OCI-LY7 (cell line): Measurements from ENCODE around the gene CEACAM3. TPM values are rescaled to one million over a fixed set of nuclear protein-coding genes. Genes with fewer than 3 reads are reported as not detected.
"Not testable (repeated sequence)": the region's sequence is repeated elsewhere in the genome, so short reads cannot be mapped to it uniquely, and the experiment has no call there.

Experiments used
- BruUV-seq: library from RNA; stranded (reverse); fragments of 400-500 nt; replicated peaks from 2 replicates; lab custom pipeline; 2021; lab: Mats Ljungman, UMichigan
- CTCF ChIA-PET: fragments of 300-600 bp; sonication (Branson Sonifier 250); formaldehyde crosslinking; loops from one replicate; lab custom pipeline; 2022; ENCODE audit warnings: antibody characterized with exemption; ENCODE audit not compliant: unreplicated experiment; lab: Charles Lee
- POLR2A ChIA-PET: fragments of 300-600 bp; sonication (Branson Sonifier 250); formaldehyde crosslinking; loops from one replicate; lab custom pipeline; 2022; ENCODE audit warnings: antibody characterized with exemption; lab: Charles Lee
- DNase-seq: peaks from one replicate; pipeline ENCODE4 v3.0.0-alpha.2; 2015; ENCODE audit warnings: low spot score
- H2AFZ ChIP-seq: fragments of 200-600 bp; sonication (generic), shearing (Covaris generic); 2 replicates; pipeline ENCODE4 v1.6.1; 2014; ENCODE audit warnings: mild to moderate bottlenecking, antibody characterized with exemption, low read length, moderate library complexity
- H3K27ac ChIP-seq: fragments of 200-600 bp; sonication (generic); 2 replicates; pipeline ENCODE4 v1.5.1; 2014; ENCODE audit warnings: mixed run types, low read depth, mild to moderate bottlenecking, moderate library complexity, low read length, inconsistent platforms; ENCODE audit not compliant: poor library complexity, severe bottlenecking
- H3K36me3 ChIP-seq: fragments of 200-600 bp; sonication (generic); 2 replicates; pipeline ENCODE4 v1.6.1; 2014; ENCODE audit warnings: mild to moderate bottlenecking, antibody characterized with exemption, low read length, moderate library complexity, mixed read lengths; ENCODE audit not compliant: insufficient read depth
- H3K4me1 ChIP-seq: fragments of 200-600 bp; sonication (generic); 2 replicates; pipeline ENCODE4 v1.5.1; 2014; ENCODE audit warnings: mild to moderate bottlenecking, low read length; ENCODE audit not compliant: insufficient read depth, poor library complexity, severe bottlenecking
- H3K4me2 ChIP-seq: fragments of 200-600 bp; sonication (generic); 2 replicates; pipeline ENCODE4 v1.6.1; 2014; ENCODE audit warnings: mild to moderate bottlenecking, low read length
- H3K4me3 ChIP-seq: fragments of 200-600 bp; sonication (generic); 2 replicates; pipeline ENCODE4 v1.5.1; 2014; ENCODE audit warnings: mild to moderate bottlenecking, low read depth, low read length; ENCODE audit not compliant: poor library complexity, severe bottlenecking
- H3K79me2 ChIP-seq: fragments of 200-600 bp; sonication (generic); 2 replicates; pipeline ENCODE4 v1.6.1; 2016; ENCODE audit warnings: low read depth, mild to moderate bottlenecking, low read length, moderate library complexity, mixed read lengths; ENCODE audit not compliant: insufficient read depth
- H3K9me2 ChIP-seq: fragments of 200-600 bp; sonication (generic); 2 replicates; pipeline ENCODE4 v1.6.1; 2016; ENCODE audit warnings: mild to moderate bottlenecking, low read length, mixed read lengths; ENCODE audit not compliant: insufficient read depth
- H3K9me3 ChIP-seq: fragments of 200-600 bp; sonication (generic); 2 replicates; pipeline ENCODE4 v1.6.1; 2014; ENCODE audit warnings: mild to moderate bottlenecking, mixed run types, low read length, mixed read lengths
- H4K20me1 ChIP-seq: fragments of 200-600 bp; sonication (generic); 2 replicates; pipeline ENCODE4 v1.6.1; 2014; ENCODE audit warnings: mild to moderate bottlenecking, antibody characterized with exemption, low read length, moderate library complexity, mixed read lengths; ENCODE audit not compliant: insufficient read depth
- CTCF ChIP-seq: fragments of 200-600 bp; sonication (generic); conservative IDR thresholded peaks from 2 replicates; pipeline ENCODE4 v1.5.1; 2014; ENCODE audit warnings: mild to moderate bottlenecking, antibody characterized with exemption, low read length, moderate library complexity, mixed read lengths
- EZH2phosphoT487 ChIP-seq: fragments of 200-600 bp; sonication (generic); IDR thresholded peaks from 2 replicates; pipeline ENCODE4 v1.6.1; 2018; ENCODE audit warnings: low read depth, borderline replicate concordance, mild to moderate bottlenecking, mixed run types, antibody characterized with exemption, low read length, moderate library complexity, mixed read lengths
- intact Hi-C: fragments of 100-400 bp; cut with micrococcal nuclease; formaldehyde crosslinking; loops from one replicate; pipeline ENCODE4 v1.10.0; 2022; ENCODE audit not compliant: unreplicated experiment
- total RNA-seq, 2 experiments: library from RNA; depleted of rRNA in 1 of 2; stranded (reverse); fragments of >200 nt in 1 of 2; shearing (Covaris generic) in 1 of 2; gene quantifications; 2 replicates each; pipeline ENCODE4 v1.2.3, GENCODE V29; 2014 to 2022

CEACAM3 gene
- total RNA-seq, 2 experiments from 2014 or later, result not detected

DNA sequence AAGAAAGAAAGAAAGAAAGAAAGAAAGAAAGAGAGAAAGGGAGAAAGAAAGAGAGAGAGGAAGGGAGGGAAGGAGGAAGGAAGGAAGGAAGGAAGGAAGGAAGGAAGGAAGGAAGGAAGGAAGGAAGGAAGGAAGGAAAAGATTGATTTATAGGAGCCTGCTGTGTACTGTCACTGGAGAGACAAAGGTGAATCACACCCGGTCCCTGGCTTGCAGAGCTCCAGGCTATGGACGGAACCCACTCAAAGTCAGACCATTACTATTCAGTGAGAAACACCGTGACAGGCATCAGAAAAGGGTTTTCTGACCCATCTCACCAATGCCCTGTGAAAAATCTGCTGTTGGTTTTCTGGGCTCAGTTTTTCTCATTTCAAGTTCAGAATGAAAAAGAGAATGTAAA, 48.4 kb upstream of the CEACAM3 start:
- no TSS peak for BruUV-seq
- ChIA-PET CTCF (no interaction called here), POLR2A (no interaction called here)
- Histone ChIP-seq H2AFZ (no peak overlapping the region), H3K4me1 (peaks cover 13% of the 10 kb centered on the region), H4K20me1 (no peaks in the 10 kb centered on the region), H3K27ac (no peak overlapping the region), H3K36me3 (no peaks in the 10 kb centered on the region), H3K9me2 (no peaks in the 10 kb centered on the region), H3K4me2 (no peak overlapping the region), H3K9me3 (no peaks in the 10 kb centered on the region), H3K4me3 (no peak overlapping the region), H3K79me2 (no peaks in the 10 kb centered on the region)
- no peak for TF ChIP-seq CTCF
- intact Hi-C loops, result loop anchor here (5.0 kb wide), 1 partner anchor 106 kb away; no protein-coding TSS in a partner anchor
- no peak for DNase-seq

DNA sequence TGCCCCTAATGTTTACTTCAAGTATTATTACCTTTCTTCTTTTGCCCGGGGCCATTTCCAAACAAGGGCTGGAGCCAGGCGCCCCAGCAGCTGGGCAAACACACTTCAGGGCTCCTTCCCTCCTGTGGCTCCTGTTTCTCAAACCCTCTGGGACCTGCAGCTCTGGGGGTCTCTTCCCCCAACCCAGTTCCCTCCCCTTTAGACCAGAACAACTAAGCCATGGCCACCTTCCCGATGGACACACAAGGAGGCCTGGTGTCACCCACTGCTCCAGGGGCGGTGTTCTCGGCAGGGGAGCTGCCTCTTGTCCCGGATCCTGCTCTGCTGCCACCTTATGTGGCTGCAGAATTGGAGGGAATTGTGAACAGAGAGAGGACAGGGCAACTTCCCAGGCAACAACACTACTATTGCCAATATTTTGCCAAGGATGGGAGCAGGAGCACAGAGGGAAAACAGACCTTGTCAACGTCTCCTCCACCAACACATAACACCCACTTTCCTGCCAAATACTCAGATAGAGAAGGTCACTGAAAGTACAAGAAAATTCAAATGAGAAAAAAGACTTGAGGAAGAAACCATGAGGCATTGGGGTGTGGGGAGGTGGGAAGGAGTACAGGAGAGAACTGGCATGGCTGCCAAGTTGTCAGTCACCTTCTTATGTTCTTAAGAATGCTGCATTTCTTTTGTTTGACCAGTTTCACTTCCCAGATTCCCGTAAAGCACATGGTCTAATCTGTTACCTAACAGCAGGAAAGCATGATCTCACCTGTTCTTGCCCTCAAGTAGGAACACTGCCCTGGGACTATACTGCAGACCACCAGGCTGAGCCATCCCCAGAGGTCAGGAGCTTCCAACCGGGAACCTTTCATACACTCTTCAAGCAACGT, 45.9 kb upstream of the CEACAM3 start:
- H3K36me3 ChIP-seq, DNase-seq, BruUV-seq, H3K79me2 ChIP-seq, CTCF ChIA-PET, H3K27ac ChIP-seq, H4K20me1 ChIP-seq, H3K4me1 ChIP-seq, H3K9me2 ChIP-seq, intact Hi-C loops, H2AFZ ChIP-seq, H3K9me3 ChIP-seq, H3K4me3 ChIP-seq, H3K4me2 ChIP-seq: not testable (repeated sequence)
- POLR2A ChIA-PET, result interaction anchor here (1.1 kb wide), 1 partner anchor 34 kb away, joined by 3 read pairs; no protein-coding TSS in a partner anchor

DNA sequence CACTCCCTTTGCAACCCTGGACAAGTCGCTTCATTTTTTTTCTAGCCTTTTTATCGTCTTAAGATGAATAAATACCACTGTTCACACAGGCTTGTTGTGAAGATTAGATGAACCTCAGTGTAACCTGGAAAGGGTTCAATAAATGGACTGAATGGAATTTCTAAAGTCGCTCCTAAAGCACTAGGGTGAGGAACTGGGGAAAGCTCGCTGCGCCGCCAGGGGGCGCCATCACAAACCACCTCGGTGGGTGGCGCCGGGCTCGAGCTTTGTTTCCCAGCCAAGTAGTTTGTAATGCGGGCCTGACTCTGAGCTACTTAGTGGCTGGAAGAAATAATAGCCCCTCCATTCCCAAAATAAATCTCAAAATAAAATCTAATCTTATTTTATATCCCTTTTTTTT, 43.2 kb upstream of the CEACAM3 start:
- H2AFZ ChIP-seq, result no peak overlapping the region
- DNase-seq, result peak; percentile 69
- no TSS peak for BruUV-seq

More for the DNA sequence above, 43.2 kb upstream of the CEACAM3 start:
- intact Hi-C loops, result loop anchor here (1.0 kb wide), 2 partner anchors 32 to 68 kb away; no protein-coding TSS in a partner anchor
- H3K9me3 ChIP-seq, result no peaks in the 10 kb centered on the region
- CTCF ChIA-PET, result interaction anchor here (1.0 kb wide), 1 partner anchor 31 kb away, joined by 3 read pairs; no protein-coding TSS in a partner anchor
- H3K4me1 ChIP-seq, result peaks cover 10% of the 10 kb centered on the region
- H3K4me2 ChIP-seq, result no peak overlapping the region
- POLR2A ChIA-PET, result interaction anchor here (0.7 kb wide), 1 partner anchor 314 kb away, joined by 3 read pairs; no protein-coding TSS in a partner anchor
- H4K20me1 ChIP-seq, result no peaks in the 10 kb centered on the region
- no peak overlapping the region for H3K4me3 ChIP-seq
- H3K79me2 ChIP-seq, result no peaks in the 10 kb centered on the region
- TF ChIP-seq CTCF (peak; percentile 95), EZH2phosphoT487 (no peak)
- no peaks in the 10 kb centered on the region for H3K36me3 ChIP-seq
- H3K27ac ChIP-seq, result no peak overlapping the region
- no peaks in the 10 kb centered on the region for H3K9me2 ChIP-seq
